ENCODE results near the gene MYO5A.
"Not testable (repeated sequence)": the region's sequence is repeated elsewhere in the genome, so short reads cannot be mapped to it uniquely, and the experiment has no call there.

Gene MYO5A

GRCh38 chr15:52463638-52464037 is 65.0 kb downstream of the MYO5A start:
- DNase-seq (ENCODE audit: low read depth, low spot score), result no peak

DNA sequence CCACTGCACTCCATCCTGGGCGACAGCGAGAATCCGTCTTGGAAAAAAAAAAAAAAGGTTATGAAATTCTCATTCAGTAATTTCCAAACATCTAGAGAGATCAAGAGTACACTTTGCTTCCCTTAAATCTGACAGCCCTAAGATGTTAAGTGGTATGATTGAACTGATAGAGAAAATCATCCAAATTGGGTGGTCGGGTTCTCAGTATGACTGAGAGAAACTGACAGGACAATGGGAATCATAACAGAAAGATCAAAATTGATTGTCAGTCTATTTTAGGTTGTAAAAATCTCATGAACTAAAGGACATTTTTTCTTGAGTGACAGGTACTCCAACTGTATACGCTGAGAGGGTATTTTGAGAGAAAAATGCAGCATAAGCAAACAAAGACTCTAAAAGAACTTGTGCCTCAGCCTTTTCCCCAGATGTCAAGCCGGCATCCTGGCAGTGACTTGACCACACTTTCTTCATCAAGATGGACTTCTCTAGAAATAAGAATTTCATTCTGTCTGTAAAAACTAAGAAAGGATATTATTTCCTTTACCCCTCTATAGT is 65.8 kb downstream of the MYO5A start:
- DNase-seq (ENCODE audit: low read depth, low spot score), result no peak

- DNase-seq (ENCODE audit: low read depth, low spot score), result not testable (repeated sequence)
Observed at GRCh38 chr15:52459701-52460100, 69.0 kb downstream of the MYO5A start.

DNA sequence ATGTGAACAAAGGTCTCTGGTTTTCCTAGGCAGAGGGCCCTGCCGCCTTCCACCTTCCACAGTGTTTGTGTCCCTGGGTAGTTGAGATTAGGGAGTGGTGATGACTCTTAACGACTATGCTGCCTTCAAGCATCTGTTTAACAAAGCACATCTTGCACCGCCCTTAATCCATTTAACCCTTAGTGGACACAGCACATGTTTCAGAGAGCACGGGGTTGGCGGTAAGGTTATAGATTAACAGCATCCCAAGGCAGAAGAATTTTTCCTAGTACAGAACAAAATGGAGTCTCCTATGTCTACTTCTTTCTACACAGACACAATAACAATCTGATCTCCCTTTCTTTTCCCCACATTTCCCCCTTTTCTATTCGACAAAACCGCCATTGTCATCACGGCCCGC is 69.4 kb downstream of the MYO5A start:
- DNase-seq (ENCODE audit: low read depth, low spot score), result not testable (repeated sequence)

DNA sequence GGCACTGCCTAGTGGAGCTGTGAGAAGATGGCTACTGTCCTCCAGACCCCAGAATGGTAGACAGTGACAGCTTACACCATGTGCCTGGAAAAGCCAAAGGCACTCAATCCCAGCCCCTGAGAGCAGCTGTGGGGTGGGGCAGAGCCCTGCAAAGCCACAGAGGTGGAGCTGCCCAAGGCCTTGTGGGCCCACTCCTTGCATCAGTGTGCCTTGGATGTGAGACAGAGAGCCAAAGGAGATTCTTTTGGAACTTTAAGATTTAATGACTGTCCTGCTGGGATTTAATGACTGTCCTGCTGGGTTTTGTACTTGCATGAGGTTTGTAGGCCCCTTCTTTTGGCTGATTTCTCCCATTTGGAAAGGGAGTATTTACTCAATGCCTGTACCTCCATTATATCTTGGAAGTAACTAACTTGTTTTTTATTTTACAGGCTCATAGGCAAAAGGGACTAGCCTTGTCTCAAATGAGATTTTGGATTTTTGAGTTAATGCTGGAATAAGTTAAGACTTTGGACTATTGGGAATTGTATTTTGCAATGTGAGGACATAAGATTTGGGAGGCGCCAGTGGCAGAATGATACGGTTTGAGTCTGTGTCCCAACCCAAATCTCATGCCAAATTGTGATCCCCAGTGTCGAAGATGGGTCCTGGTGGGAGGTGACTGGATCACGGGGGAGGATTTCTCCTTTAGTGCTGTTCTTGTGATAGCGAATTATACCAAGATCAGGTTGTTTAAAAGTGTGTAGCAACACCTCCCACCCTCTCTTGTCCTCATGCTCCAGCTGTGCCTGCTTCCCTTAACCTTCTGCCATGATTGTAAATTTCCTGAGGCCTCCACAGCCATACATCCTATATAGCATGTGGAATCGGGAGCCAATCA is 80.4 kb downstream of the MYO5A start:
- DNase-seq (ENCODE audit: low read depth, low spot score), result no peak

GRCh38 chr15:52445954-52446353 is 82.7 kb downstream of the MYO5A start:
- DNase-seq (ENCODE audit: low read depth, low spot score), result no peak

DNA sequence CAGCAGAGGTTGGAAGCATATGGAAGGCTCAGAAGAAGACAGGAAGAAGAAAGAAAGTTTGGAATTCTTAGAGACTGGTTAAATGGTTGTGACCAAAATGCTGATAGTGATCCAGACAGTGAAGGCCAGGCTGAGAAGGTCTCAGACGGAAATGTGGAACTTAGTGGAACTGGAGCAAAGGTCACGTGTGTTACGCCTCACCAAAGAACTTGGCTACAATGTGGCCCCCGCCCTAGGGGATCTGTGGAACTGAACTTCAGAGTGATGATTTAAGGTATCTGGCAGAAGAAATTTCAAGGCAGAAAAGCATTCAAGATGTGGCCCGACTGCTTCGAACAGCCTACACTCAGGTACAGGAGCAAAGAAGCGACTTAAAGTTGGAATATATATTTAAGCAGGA is 83.1 kb downstream of the MYO5A start:
- DNase-seq (ENCODE audit: low read depth, low spot score), result no peak

- DNase-seq (ENCODE audit: low read depth, low spot score), result not testable (repeated sequence)
Observed at GRCh38 chr15:52443205-52443604, 85.5 kb downstream of the MYO5A start.

DNA sequence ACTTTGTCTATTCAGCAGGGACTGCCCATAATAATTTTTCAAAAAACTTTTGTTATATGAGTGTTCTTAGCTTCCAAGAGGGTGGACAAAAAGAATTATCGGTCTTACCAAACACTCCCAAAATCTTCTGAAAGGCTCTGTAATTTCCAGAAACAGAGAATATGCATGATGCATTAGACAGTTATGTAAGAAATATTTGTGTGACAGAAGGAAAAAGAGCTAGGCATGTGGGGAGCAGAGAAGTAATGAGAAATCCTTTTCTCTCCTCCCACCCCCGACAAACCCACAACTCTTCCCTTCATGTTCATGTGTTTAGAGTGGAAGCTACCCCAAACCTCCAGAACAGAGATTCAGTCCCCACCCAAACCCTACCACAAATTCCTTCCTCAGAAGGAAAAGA is 86.8 kb downstream of the MYO5A start:
- no peak for DNase-seq (ENCODE audit: low read depth, low spot score)

GRCh38 chr15:52440946-52441345 is 87.7 kb downstream of the MYO5A start:
- DNase-seq (ENCODE audit: low read depth, low spot score), result no peak

- DNase-seq (ENCODE audit: low read depth, low spot score), result no peak
Observed at GRCh38 chr15:52440414-52440813, 88.3 kb downstream of the MYO5A start.

GRCh38 chr15:52439470-52439869 is 89.2 kb downstream of the MYO5A start:
- no peak for DNase-seq (ENCODE audit: low read depth, low spot score)

- DNase-seq (ENCODE audit: low read depth, low spot score), result not testable (repeated sequence)
Observed at GRCh38 chr15:52439042-52439441, 89.6 kb downstream of the MYO5A start.

DNA sequence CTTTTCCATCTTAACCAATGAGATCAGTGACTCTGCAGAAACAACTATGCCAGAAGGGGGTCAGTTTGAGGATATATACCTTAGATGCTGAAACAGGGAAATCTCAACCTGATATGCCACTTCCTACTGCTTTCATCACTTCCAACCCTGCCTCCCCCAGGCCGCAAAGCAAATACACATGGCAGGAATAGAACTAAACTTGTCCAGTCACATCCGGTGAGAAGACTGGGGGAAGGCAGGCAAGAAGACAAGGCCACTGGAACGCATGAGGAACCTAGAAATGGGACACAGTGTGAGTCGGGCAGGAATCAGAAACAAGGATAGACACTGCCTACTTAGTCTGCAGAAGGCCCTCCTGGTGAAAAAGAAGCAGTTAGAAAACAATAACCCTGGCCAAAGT is 90.6 kb downstream of the MYO5A start:
- no peak for DNase-seq (ENCODE audit: low read depth, low spot score)

DNA sequence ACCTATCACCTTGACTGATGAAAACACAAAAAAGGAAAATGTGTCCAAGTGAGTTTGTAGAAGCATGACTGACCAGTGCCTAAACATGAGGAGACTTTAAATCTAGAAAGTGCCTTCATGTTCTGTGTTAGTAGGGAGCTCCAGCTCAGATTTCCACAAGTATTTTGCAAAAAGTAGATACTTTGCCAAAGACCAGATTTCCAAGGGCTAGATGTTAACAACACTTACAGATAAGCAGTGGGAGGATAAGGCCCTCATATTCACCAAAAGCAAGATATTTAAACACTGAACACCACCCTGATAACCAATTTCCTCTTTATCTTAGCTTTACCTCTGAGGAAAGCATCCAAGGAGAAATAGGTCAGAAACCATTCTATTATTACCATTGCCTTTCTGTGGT is 91.0 kb downstream of the MYO5A start:
- DNase-seq (ENCODE audit: low read depth, low spot score), result no peak

DNA sequence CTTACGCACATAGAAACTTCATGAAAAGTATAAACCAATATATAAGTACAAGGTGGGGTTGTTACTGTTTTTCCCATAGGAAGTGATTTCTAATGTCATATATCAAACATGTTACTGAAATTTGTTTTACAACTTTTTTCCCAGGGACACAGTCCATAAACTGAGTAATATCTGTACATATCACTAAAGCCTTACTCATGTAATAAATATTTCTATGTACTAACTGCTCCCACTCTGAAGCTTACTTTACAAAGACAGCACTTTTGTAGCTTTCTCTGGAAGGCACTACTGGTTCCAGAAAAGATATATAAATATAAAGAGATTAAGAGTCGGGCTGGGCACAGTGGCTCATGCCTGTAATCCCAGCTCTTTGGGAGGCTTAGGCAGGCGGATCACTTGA is 91.7 kb downstream of the MYO5A start:
- no peak for DNase-seq (ENCODE audit: low read depth, low spot score)

DNA sequence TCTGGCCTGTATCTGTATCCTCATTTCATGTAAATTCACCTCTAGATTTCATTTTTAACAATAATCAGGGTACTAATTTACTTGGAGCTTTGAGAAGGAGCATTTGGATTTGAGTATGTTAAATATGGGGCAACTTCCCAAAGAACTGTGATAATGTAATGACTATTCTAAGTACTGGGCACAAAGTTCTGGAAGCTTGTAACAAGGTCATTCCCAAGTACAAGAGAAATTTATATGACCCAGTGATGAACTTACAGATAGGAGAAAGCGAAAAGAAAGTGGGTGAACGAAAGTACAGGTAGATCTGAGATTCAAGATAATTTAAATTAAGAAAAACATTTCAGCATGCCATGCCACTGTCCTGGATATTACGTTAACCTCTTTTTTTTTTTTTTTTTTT is 93.8 kb downstream of the MYO5A start:
- no peak for DNase-seq (ENCODE audit: low read depth, low spot score)

GRCh38 chr15:52428297-52428696 is 100.4 kb downstream of the MYO5A start:
- no peak for DNase-seq (ENCODE audit: low read depth, low spot score)

GRCh38 chr15:52427804-52428203 is 100.9 kb downstream of the MYO5A start:
- no peak for DNase-seq (ENCODE audit: low read depth, low spot score)

DNA sequence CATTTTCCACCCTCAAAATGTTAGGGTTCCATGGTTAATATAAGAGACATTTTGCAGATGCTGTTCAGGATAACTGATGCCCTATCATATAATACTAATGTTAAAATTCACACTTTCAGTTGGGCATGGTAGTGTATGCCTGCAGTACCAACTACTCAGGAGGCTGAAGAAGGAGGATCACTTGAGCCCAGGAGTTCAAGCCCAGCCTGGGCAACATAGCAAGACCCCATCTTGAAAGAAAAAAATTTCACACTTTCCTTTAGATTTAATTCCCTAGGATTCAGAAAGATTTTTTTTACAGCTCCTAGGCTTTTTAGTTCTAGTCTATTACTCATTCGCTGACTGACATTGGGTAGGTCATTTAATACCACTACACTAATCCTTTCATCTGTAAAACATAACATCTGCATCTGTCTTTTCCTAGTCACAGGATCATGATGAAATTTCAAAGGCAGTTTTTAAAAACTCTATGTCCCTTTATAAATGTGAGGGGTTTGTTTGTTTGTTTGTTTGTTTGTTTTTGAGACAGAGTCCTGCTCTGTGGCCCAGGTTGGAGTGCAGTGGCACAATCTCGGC is 103.7 kb downstream of the MYO5A start:
- DNase-seq (ENCODE audit: low read depth, low spot score), result no peak

DNA sequence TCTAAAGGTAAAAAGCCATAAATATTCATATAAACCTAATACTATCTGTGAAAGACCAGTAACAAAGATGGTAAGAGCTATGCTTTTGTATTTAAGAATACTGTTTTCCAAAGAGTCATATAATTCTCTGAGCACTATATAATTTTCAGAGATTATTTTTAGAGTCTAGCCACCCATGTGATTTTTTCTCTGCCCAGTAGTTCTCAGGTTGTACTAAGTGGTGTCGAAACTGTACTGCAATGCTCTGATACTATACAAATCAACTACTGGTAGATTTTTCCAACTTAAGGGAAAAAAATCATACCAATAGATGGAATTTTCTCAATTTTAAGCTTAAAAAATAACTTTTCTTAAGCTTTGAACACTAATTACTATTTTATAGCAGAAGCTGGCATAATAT is 104.8 kb downstream of the MYO5A start:
- no peak for DNase-seq (ENCODE audit: low read depth, low spot score)

DNA sequence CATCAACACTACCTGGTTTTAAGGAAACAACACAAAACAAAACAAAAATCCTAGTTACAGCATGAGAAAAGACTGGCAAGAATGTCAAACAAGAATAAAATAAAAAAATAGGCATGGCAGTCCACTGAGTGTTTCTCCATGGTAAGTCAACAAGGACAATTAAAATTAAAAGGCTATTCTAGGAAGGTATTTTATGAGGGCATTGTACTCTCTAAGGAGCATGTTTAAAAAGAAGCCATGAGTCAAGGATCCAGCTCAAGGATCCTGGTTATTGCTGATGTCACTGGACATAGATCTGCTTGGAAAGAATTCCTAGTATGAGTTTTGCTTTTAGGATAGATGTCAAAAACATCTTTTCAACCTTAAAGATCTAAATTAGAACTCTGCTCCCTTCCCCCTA is 106.7 kb downstream of the MYO5A start:
- DNase-seq (ENCODE audit: low read depth, low spot score), result no peak

GRCh38 chr15:52421029-52421428 is 107.7 kb downstream of the MYO5A start:
- DNase-seq (ENCODE audit: low read depth, low spot score), result no peak

All from iPS DF 19.7 (cell line).